ENCODE measurements around the gene PPP4R3B.
A peak's percentile ranks its signal among the peaks of the same experiment; 100 is the strongest.
"Not testable (repeated sequence)": the region's sequence is repeated elsewhere in the genome, so short reads cannot be mapped to it uniquely, and the experiment has no call there.

The PPP4R3B gene

GRCh38 chr2:55595536-55595935 is 21.9 kb downstream of the PPP4R3B start:
- no peak for DNase-seq (ENCODE audit: low spot score)

- no peak for DNase-seq (ENCODE audit: low spot score)
These were observed 25.3 kb downstream of the PPP4R3B start for GRCh38 chr2:55592130-55592529.

GRCh38 chr2:55590810-55591440 is 26.5 kb downstream of the PPP4R3B start:
- peak; percentile 52 for DNase-seq (ENCODE audit: low spot score)

GRCh38 chr2:55585451-55586080 is 31.9 kb downstream of the PPP4R3B start:
- no peak for DNase-seq (ENCODE audit: low spot score)

GRCh38 chr2:55581874-55582547 is 35.4 kb downstream of the PPP4R3B start:
- no peak for DNase-seq (ENCODE audit: low spot score)

GRCh38 chr2:55581435-55581834 is 36.0 kb downstream of the PPP4R3B start:
- peak; percentile 34 for DNase-seq (ENCODE audit: low spot score)

GRCh38 chr2:55569002-55569401 is 48.4 kb downstream of the PPP4R3B start:
- not testable (repeated sequence) for DNase-seq (ENCODE audit: low spot score)

- DNase-seq (ENCODE audit: low spot score) = no peak
These were observed 50.1 kb downstream of the PPP4R3B start for GRCh38 chr2:55567298-55567697.

- no peak for DNase-seq (ENCODE audit: low spot score)
These were observed 51.8 kb downstream of the PPP4R3B start for GRCh38 chr2:55565613-55566012.

- DNase-seq (ENCODE audit: low spot score) = no peak
These were observed 56.6 kb downstream of the PPP4R3B start for GRCh38 chr2:55560855-55561254.

GRCh38 chr2:55556809-55557208 is 60.6 kb downstream of the PPP4R3B start:
- no peak for DNase-seq (ENCODE audit: low spot score)

- no peak for DNase-seq (ENCODE audit: low spot score)
These were observed 61.4 kb downstream of the PPP4R3B start for GRCh38 chr2:55555977-55556376.

GRCh38 chr2:55553321-55553720 is 64.1 kb downstream of the PPP4R3B start:
- no peak for DNase-seq (ENCODE audit: low spot score)

- no peak for DNase-seq (ENCODE audit: low spot score)
These were observed 66.9 kb downstream of the PPP4R3B start for GRCh38 chr2:55550368-55551102.

GRCh38 chr2:55547679-55548078 is 69.7 kb downstream of the PPP4R3B start:
- DNase-seq (ENCODE audit: low spot score) = not testable (repeated sequence)

- no peak for DNase-seq (ENCODE audit: low spot score)
These were observed 70.4 kb downstream of the PPP4R3B start for GRCh38 chr2:55547001-55547400.

- no peak for DNase-seq (ENCODE audit: low spot score)
These were observed 86.8 kb downstream of the PPP4R3B start for GRCh38 chr2:55530539-55531081.

- DNase-seq (ENCODE audit: low spot score) = no peak
These were observed 91.2 kb downstream of the PPP4R3B start for GRCh38 chr2:55526174-55526573.

GRCh38 chr2:55524884-55525437 is 92.5 kb downstream of the PPP4R3B start:
- DNase-seq (ENCODE audit: low spot score) = no peak

- peak; percentile 34 for DNase-seq (ENCODE audit: low spot score)
These were observed 97.2 kb downstream of the PPP4R3B start for GRCh38 chr2:55519938-55520885.

GRCh38 chr2:55518841-55519165 is 98.6 kb downstream of the PPP4R3B start:
- DNase-seq (ENCODE audit: low spot score) = no peak

Data from hematopoietic multipotent progenitor cell treated with erythropoietin and hydrocortisone succinate and interleukin-3 and kit ligand, for 17 days (in vitro differentiated cells).